Measurements from ENCODE around the gene GMPR2. TPM values are rescaled to one million over a fixed set of nuclear protein-coding genes. Genes with fewer than 3 reads are reported as not detected.

Gene GMPR2
- total RNA-seq, 1 donor from 2014 or later: 35.6 TPM

DNA sequence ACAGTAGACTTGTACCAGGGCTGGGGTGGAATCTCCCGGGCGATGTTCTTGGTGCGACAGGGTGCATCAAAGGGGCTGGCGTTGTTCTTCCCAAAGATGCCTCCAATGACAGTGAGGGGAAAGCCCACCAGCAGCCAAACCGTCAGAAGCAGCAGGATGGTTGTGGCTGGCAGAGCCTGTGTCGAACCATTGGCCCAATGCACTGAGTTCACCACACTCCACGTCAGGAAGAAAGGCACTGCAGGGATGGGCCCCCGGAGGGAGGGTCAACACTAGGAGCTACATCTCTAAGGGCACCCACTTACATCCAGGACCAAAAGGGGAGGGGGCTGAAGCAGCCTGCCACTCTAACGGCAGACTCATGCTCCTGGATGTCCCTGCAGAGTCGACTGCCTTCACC lies 42.3 kb upstream of the GMPR2 start:
- H3K4me3 ChIP-seq: no peak overlapping the region
- H3K4me1 ChIP-seq: peaks cover 26% of the 10 kb centered on the region
- no peaks in the 10 kb centered on the region for H3K9me3 ChIP-seq
- H3K27ac ChIP-seq: no peak overlapping the region
- no peaks in the 10 kb centered on the region for H3K27me3 ChIP-seq
- TF ChIP-seq POLR2A (IDR thresholded peaks at IDR 0.05) (no peak), POLR2AphosphoS5 (IDR thresholded peaks at IDR 0.05; ENCODE audit: insufficient read depth in 1 of 2, low read depth in 1 of 2) (no peak)
- TF ChIP-seq, protein P1, sequence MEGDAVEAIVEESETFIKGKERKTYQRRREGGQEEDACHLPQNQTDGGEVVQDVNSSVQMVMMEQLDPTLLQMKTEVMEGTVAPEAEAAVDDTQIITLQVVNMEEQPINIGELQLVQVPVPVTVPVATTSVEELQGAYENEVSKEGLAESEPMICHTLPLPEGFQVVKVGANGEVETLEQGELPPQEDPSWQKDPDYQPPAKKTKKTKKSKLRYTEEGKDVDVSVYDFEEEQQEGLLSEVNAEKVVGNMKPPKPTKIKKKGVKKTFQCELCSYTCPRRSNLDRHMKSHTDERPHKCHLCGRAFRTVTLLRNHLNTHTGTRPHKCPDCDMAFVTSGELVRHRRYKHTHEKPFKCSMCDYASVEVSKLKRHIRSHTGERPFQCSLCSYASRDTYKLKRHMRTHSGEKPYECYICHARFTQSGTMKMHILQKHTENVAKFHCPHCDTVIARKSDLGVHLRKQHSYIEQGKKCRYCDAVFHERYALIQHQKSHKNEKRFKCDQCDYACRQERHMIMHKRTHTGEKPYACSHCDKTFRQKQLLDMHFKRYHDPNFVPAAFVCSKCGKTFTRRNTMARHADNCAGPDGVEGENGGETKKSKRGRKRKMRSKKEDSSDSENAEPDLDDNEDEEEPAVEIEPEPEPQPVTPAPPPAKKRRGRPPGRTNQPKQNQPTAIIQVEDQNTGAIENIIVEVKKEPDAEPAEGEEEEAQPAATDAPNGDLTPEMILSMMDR (IDR thresholded peaks at IDR 0.05): no peak
- intact Hi-C loops (cut with DNase I): no loop called here
- H3K36me3 ChIP-seq: peaks cover 0 to 26% of the 10 kb centered on the region in 2 donors
- DNase-seq (ENCODE audit: extremely low spot score in 2 of 2): no peak

DNA sequence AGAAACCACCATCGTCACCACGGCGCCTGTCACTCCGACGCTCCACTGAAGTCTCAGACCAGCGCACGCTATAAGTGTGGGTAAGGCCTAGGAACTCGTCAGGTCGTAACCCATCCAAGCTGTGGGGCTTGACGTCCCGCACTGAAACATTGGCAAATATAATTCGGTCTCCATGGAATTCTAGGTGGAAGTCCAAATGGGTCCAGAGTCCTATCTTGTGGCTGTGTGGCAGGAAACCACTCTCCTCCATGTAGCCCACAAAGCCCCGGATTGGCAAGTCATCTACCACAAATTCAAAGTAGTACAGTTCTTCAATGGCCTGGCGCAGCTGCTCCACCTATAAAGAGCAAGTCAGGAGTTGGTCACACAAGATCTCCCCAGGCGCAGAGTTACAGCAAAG lies 39.8 kb upstream of the GMPR2 start:
- no peaks in the 10 kb centered on the region for H3K27me3 ChIP-seq
- H3K4me1 ChIP-seq: peaks cover 33% of the 10 kb centered on the region

DNA sequence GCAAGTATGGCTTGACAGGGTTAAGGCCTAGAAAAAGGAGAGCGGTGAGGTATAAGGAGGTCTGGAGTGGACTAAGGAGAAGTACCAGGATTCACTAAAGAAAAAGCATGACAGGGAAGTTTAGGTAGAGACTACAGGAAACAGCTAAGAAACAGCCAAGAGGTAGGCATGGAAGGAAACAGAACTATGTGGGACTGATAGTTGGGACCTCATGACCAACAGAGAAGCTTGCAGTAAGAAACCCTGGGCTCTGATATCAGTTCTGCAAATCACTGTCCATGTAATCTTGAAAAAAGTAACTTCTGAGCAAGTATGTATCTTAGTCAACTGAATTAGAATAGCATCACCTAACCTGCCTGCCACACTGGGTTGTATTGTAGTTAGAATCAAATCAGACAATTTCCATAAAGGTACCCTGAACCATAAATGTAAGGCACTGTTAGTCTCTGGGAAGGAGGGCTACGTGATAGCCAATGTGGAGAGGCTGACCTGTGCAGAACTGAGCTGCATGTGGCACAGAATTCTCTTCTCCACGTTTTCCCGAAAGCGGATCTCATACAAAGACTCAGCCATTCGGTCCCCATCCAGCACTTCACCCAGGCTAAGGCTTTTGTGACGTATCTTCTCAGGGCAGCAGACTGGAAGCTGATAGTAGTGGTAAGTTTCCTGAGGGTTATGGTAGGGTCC lies 38.4 kb upstream of the GMPR2 start:
- Histone ChIP-seq H3K36me3 (peaks cover 0 to 17% of the 10 kb centered on the region in 2 donors), H3K9me3 (no peaks in the 10 kb centered on the region), H3K4me3 (peak overlapping the region; percentile 65 to 72), H3K27me3 (no peaks in the 10 kb centered on the region), H3K4me1 (peaks cover 39% of the 10 kb centered on the region), H3K27ac (peak overlapping the region; percentile 95)
- no peak for DNase-seq (ENCODE audit: extremely low spot score in 2 of 2)
- TF ChIP-seq, protein P1 (IDR thresholded peaks at IDR 0.05): no peak
- TF ChIP-seq POLR2AphosphoS5 (IDR thresholded peaks at IDR 0.05; ENCODE audit: insufficient read depth in 1 of 2, low read depth in 1 of 2) (no peak), POLR2A (IDR thresholded peaks at IDR 0.05) (no peak)
- intact Hi-C loops (cut with DNase I): no loop called here

More for the DNA sequence above, 39.8 kb upstream of the GMPR2 start:
- intact Hi-C loops (cut with DNase I): no loop called here
- H3K4me3 ChIP-seq: no peak overlapping the region
- H3K27ac ChIP-seq: no peak overlapping the region
- no peak for DNase-seq (ENCODE audit: extremely low spot score in 2 of 2)
- H3K9me3 ChIP-seq: no peaks in the 10 kb centered on the region
- TF ChIP-seq POLR2AphosphoS5 (IDR thresholded peaks at IDR 0.05; ENCODE audit: insufficient read depth in 1 of 2, low read depth in 1 of 2): no peak
- TF ChIP-seq POLR2A (IDR thresholded peaks at IDR 0.05): no peak
- TF ChIP-seq, protein P1 (IDR thresholded peaks at IDR 0.05): no peak
- H3K36me3 ChIP-seq: peaks cover 0 to 17% of the 10 kb centered on the region in 2 donors

DNA sequence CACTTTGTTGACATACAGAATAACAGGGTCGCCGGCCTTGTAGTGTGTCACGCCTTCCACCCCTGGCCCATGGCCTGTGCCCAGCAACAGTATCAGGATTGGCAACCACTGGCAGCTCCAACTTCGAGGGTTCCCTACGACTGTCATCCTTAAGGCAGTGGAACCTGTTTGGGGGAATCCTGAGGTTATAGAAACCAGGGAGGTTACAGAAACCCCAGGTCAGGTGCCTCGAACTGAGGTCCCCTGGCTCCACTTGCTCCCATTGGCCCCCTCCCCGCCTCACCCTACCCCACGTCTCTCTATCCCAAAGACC lies 37.9 kb upstream of the GMPR2 start:
- Histone ChIP-seq H3K9me3 (no peaks in the 10 kb centered on the region), H3K27ac (peak overlapping the region; percentile 95), H3K27me3 (no peaks in the 10 kb centered on the region), H3K36me3 (peaks cover 0 to 15% of the 10 kb centered on the region in 2 donors), H3K4me3 (peak overlapping the region; percentile 65 to 72), H3K4me1 (peaks cover 39% of the 10 kb centered on the region)
- DNase-seq (ENCODE audit: extremely low spot score in 2 of 2): no peak
- intact Hi-C loops (cut with DNase I): no loop called here
- TF ChIP-seq POLR2AphosphoS5 (IDR thresholded peaks at IDR 0.05; ENCODE audit: insufficient read depth in 1 of 2, low read depth in 1 of 2): no peak
- TF ChIP-seq POLR2A (IDR thresholded peaks at IDR 0.05): no peak
- TF ChIP-seq, protein P1 (IDR thresholded peaks at IDR 0.05): no peak
